Sigmoid colon (tissue), 4 donors: ENCODE results near the gene ZNF394.

Source experiments
- EP300 ChIP-seq, 4 donors: sonication (generic); formaldehyde crosslinking; IDR thresholded peaks; one replicate each; pipeline ENCODE4 v1.6.1; 2017; ENCODE audit warnings: antibody characterized with exemption in 4 of 4
- POLR2A ChIP-seq, 2 donors: fragments of 450-650 bp; IDR thresholded peaks; one replicate each; pipeline ENCODE4 v1.6.1; 2016; ENCODE audit warnings: antibody characterized with exemption in 2 of 2, mild to moderate bottlenecking in 2 of 2, moderate library complexity in 2 of 2
- POLR2AphosphoS5 ChIP-seq, 4 donors: sonication (generic); formaldehyde crosslinking; IDR thresholded peaks; one replicate each; pipeline ENCODE4 v1.6.1; 2017; ENCODE audit warnings: antibody characterized with exemption in 4 of 4
- TF ChIP-seq, protein P1 (sequence below), 4 experiments: fragments of 450-650 bp in 3 of 4; fragments of 200-600 bp in 1 of 4; IDR thresholded peaks; one replicate each; pipeline ENCODE4 v1.5.1; 2016 to 2019; ENCODE audit warnings: antibody characterized with exemption in 4 of 4, mild to moderate bottlenecking in 3 of 4, moderate library complexity in 2 of 4

DNA sequence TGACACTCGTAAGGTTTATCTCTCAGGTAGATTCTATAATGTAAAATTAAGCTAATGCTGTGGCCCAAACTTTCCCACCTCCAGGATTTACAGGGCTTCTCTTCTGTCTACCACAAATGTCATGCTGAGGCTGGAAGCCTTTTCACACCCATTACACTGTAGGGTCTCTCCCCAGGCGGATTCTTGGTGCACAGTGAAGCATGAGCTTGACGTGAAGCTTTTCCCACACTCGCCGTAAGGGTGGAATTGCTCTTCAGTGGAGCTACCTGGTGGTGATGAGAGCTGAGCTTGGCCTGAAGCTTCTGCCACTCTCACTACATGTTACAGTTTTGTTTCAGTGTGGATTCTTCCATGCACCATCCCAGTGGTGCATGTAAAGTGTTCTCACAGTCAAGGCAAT, 40.5 kb upstream of the ZNF394 start:
- TF ChIP-seq, protein P1, sequence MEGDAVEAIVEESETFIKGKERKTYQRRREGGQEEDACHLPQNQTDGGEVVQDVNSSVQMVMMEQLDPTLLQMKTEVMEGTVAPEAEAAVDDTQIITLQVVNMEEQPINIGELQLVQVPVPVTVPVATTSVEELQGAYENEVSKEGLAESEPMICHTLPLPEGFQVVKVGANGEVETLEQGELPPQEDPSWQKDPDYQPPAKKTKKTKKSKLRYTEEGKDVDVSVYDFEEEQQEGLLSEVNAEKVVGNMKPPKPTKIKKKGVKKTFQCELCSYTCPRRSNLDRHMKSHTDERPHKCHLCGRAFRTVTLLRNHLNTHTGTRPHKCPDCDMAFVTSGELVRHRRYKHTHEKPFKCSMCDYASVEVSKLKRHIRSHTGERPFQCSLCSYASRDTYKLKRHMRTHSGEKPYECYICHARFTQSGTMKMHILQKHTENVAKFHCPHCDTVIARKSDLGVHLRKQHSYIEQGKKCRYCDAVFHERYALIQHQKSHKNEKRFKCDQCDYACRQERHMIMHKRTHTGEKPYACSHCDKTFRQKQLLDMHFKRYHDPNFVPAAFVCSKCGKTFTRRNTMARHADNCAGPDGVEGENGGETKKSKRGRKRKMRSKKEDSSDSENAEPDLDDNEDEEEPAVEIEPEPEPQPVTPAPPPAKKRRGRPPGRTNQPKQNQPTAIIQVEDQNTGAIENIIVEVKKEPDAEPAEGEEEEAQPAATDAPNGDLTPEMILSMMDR (IDR thresholded peaks at IDR 0.05): no peak
- TF ChIP-seq POLR2A (IDR thresholded peaks at IDR 0.05) (no peak), POLR2AphosphoS5 (IDR thresholded peaks at IDR 0.05) (no peak), EP300 (IDR thresholded peaks at IDR 0.05) (no peak)
